Astrocyte (in vitro differentiated cells and primary cell): Measurements from ENCODE around the gene MRS2. TPM values are rescaled to one million over a fixed set of nuclear protein-coding genes. Genes with fewer than 3 reads are reported as not detected.

Experiments
- DNase-seq: peaks from one replicate; pipeline ENCODE4 v3.0.0-alpha.2; 2010; ENCODE audit warnings: low read depth
- FAIRE-seq: peaks from 2 replicates; lab custom pipeline; 2011; peaks lifted over from hg19 to GRCh38; lab: Jason Lieb, UNC
- H2AFZ ChIP-seq: 2 replicates; pipeline ENCODE4 v1.6.0; 2012; ENCODE audit warnings: low read depth, low read length, inconsistent platforms
- H3K27ac ChIP-seq: 2 replicates; pipeline ENCODE4 v1.5.1; 2011; ENCODE audit warnings: low read depth, low read length, inconsistent platforms
- H3K27me3 ChIP-seq: 2 replicates; pipeline ENCODE4 v1.6.0; 2011; ENCODE audit warnings: low read length, inconsistent platforms; ENCODE audit not compliant: insufficient read depth
- H3K36me3 ChIP-seq: 2 replicates; pipeline ENCODE4 v1.5.1; 2011; ENCODE audit warnings: low read length, inconsistent platforms; ENCODE audit not compliant: insufficient read depth
- H3K4me1 ChIP-seq: 2 replicates; pipeline ENCODE4 v1.5.1; 2011; ENCODE audit warnings: low read length, inconsistent platforms; ENCODE audit not compliant: insufficient read depth
- H3K4me2 ChIP-seq: 2 replicates; pipeline ENCODE4 v1.6.0; 2012; ENCODE audit warnings: low read length, inconsistent platforms
- H3K4me3 ChIP-seq: 2 replicates; pipeline ENCODE4 v1.5.1; 2011; ENCODE audit warnings: low read depth, mild to moderate bottlenecking, low read length, inconsistent platforms; ENCODE audit not compliant: insufficient read depth
- H3K79me2 ChIP-seq: 2 replicates; pipeline ENCODE4 v1.6.0; 2012; ENCODE audit warnings: mild to moderate bottlenecking, low read length, inconsistent platforms; ENCODE audit not compliant: insufficient read depth
- H3K9ac ChIP-seq: 2 replicates; pipeline ENCODE4 v1.6.0; 2012; ENCODE audit warnings: mild to moderate bottlenecking, low read length, inconsistent platforms
- H3K9me3 ChIP-seq: 2 replicates; pipeline ENCODE4 v1.5.1; 2012; ENCODE audit warnings: low read depth, mild to moderate bottlenecking, low read length, inconsistent platforms; ENCODE audit not compliant: insufficient read depth
- H4K20me1 ChIP-seq: 2 replicates; pipeline ENCODE4 v1.6.0; 2012; ENCODE audit warnings: low read length, inconsistent platforms; ENCODE audit not compliant: insufficient read depth
- H3K27ac Mint-ChIP-seq: one replicate; pipeline ENCODE4 v1.8.0; 2021; ENCODE audit warnings: mild to moderate bottlenecking, mixed read lengths; ENCODE audit not compliant: unreplicated experiment
- H3K27me3 Mint-ChIP-seq: one replicate; pipeline ENCODE4 v1.8.0; 2021; ENCODE audit warnings: low read depth, mixed read lengths; ENCODE audit not compliant: unreplicated experiment
- H3K36me3 Mint-ChIP-seq: one replicate; pipeline ENCODE4 v1.8.0; 2021; ENCODE audit warnings: low read depth, mixed read lengths; ENCODE audit not compliant: unreplicated experiment
- H3K4me1 Mint-ChIP-seq: one replicate; pipeline ENCODE4 v1.8.0; 2021; ENCODE audit warnings: low read depth, mixed read lengths; ENCODE audit not compliant: unreplicated experiment
- H3K4me3 Mint-ChIP-seq: one replicate; pipeline ENCODE4 v1.8.0; 2021; ENCODE audit warnings: mild to moderate bottlenecking, moderate library complexity, mixed read lengths; ENCODE audit not compliant: unreplicated experiment
- H3K9me3 Mint-ChIP-seq: one replicate; pipeline ENCODE4 v1.8.0; 2021; ENCODE audit warnings: mild to moderate bottlenecking, mixed read lengths; ENCODE audit not compliant: unreplicated experiment
- EZH2 ChIP-seq: IDR thresholded peaks from 2 replicates; pipeline ENCODE4 v1.6.1; 2012; ENCODE audit warnings: mild to moderate bottlenecking, low read length, inconsistent platforms; ENCODE audit not compliant: insufficient read depth
- total RNA-seq: library from RNA; stranded (reverse); gene quantifications from 2 replicates; pipeline ENCODE4 v1.2.1, GENCODE V29; 2021
- TF ChIP-seq, protein P1 (sequence below): IDR thresholded peaks from 2 replicates; pipeline ENCODE4 v1.5.1; 2011; ENCODE audit warnings: low read depth, mild to moderate bottlenecking, inconsistent platforms, low read length, moderate library complexity; ENCODE audit not compliant: insufficient read depth

MRS2 gene
- total RNA-seq, 1 donor from 2014 or later = 68.9 TPM

GRCh38 chr6:24391756-24392405, 10.9 kb upstream of the MRS2 start:
- Histone ChIP-seq H3K9ac (no peak overlapping the region), H3K27me3 (no peaks in the 10 kb centered on the region), H3K4me1 (no peaks in the 10 kb centered on the region), H3K9me3 (no peaks in the 10 kb centered on the region), H3K4me3 (no peak overlapping the region), H3K79me2 (no peaks in the 10 kb centered on the region), H4K20me1 (no peaks in the 10 kb centered on the region), H2AFZ (no peak overlapping the region), H3K36me3 (no peaks in the 10 kb centered on the region), H3K27ac (no peak overlapping the region), H3K4me2 (no peak overlapping the region)
- FAIRE-seq = no peak
- no peak overlapping the region for H3K4me3 Mint-ChIP-seq
- H3K36me3 Mint-ChIP-seq = no peaks in the 10 kb centered on the region
- H3K27ac Mint-ChIP-seq = no peak overlapping the region
- no peak for TF ChIP-seq EZH2
- TF ChIP-seq, protein P1, sequence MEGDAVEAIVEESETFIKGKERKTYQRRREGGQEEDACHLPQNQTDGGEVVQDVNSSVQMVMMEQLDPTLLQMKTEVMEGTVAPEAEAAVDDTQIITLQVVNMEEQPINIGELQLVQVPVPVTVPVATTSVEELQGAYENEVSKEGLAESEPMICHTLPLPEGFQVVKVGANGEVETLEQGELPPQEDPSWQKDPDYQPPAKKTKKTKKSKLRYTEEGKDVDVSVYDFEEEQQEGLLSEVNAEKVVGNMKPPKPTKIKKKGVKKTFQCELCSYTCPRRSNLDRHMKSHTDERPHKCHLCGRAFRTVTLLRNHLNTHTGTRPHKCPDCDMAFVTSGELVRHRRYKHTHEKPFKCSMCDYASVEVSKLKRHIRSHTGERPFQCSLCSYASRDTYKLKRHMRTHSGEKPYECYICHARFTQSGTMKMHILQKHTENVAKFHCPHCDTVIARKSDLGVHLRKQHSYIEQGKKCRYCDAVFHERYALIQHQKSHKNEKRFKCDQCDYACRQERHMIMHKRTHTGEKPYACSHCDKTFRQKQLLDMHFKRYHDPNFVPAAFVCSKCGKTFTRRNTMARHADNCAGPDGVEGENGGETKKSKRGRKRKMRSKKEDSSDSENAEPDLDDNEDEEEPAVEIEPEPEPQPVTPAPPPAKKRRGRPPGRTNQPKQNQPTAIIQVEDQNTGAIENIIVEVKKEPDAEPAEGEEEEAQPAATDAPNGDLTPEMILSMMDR = no peak
- H3K4me1 Mint-ChIP-seq = peaks cover 2% of the 10 kb centered on the region
- no peak for DNase-seq
- no peaks in the 10 kb centered on the region for H3K27me3 Mint-ChIP-seq
- H3K9me3 Mint-ChIP-seq = peaks cover 6% of the 10 kb centered on the region

- Histone ChIP-seq H3K36me3 (no peaks in the 10 kb centered on the region), H4K20me1 (no peaks in the 10 kb centered on the region), H3K4me3 (no peak overlapping the region), H3K79me2 (no peaks in the 10 kb centered on the region), H3K9ac (no peak overlapping the region), H3K27me3 (no peaks in the 10 kb centered on the region), H2AFZ (no peak overlapping the region), H3K4me1 (no peaks in the 10 kb centered on the region), H3K4me2 (no peak overlapping the region), H3K9me3 (no peaks in the 10 kb centered on the region), H3K27ac (no peak overlapping the region)
- H3K4me1 Mint-ChIP-seq = no peaks in the 10 kb centered on the region
- peaks cover 8% of the 10 kb centered on the region for H3K9me3 Mint-ChIP-seq
- H3K27ac Mint-ChIP-seq = no peak overlapping the region
- no peak overlapping the region for H3K4me3 Mint-ChIP-seq
- FAIRE-seq = no peak
- H3K36me3 Mint-ChIP-seq = no peaks in the 10 kb centered on the region
- no peaks in the 10 kb centered on the region for H3K27me3 Mint-ChIP-seq
- TF ChIP-seq, protein P1 = no peak
- no peak for TF ChIP-seq EZH2
- no peak for DNase-seq
Observed at GRCh38 chr6:24394061-24394779, 8.5 kb upstream of the MRS2 start.
